HCT116 (cell line): ENCODE measurements around the gene ZSCAN2. TPM values are rescaled to one million over a fixed set of nuclear protein-coding genes. Genes with fewer than 3 reads are reported as not detected.
A peak's percentile ranks its signal among the peaks of the same experiment; 100 is the strongest.

Experiments
- ATAC-seq: fragments of 200-7000 bp; cut with Tn5 transposase; 2 replicates; pipeline ENCODE4 v1.9.1; 2020; ENCODE audit warnings: mild to moderate bottlenecking, moderate library complexity
- BruUV-seq: library from RNA; stranded (reverse); fragments of 400-500 nt; replicated peaks from 2 replicates; lab custom pipeline; 2021; lab: Mats Ljungman, UMichigan
- CTCF ChIA-PET: fragments of 300-600 bp; sonication (Branson Sonifier 250); formaldehyde crosslinking; loops from one replicate; lab custom pipeline; 2021; ENCODE audit warnings: antibody characterized with exemption; lab: Charles Lee
- POLR2A ChIA-PET: fragments of 300-600, 350-600 bp; sonication (Branson Sonifier 250); formaldehyde crosslinking; loops from one replicate; lab custom pipeline; 2021; ENCODE audit warnings: antibody characterized with exemption; lab: Charles Lee
- RAD21 ChIA-PET, 2 experiments: fragments of 300-600 bp; sonication (Branson Sonifier 250); formaldehyde crosslinking; loops; one replicate each; lab custom pipeline; 2023; ENCODE audit warnings: low total read pairs in 2 of 2; ENCODE audit not compliant: uncharacterized antibody in 2 of 2, unreplicated experiment in 2 of 2, low non-redundant PET in 1 of 2; lab: Charles Lee
- DNase-seq: peaks from one replicate; pipeline ENCODE4 v3.0.0-alpha.2; 2010; ENCODE audit warnings: low read depth, low spot score
- H2AFZ ChIP-seq: fragments of 200-600 bp; shearing (Covaris generic), sonication (generic); 2 replicates; pipeline ENCODE4 v1.6.1; 2017; ENCODE audit warnings: low read depth, mixed run types, mixed read lengths, antibody characterized with exemption, low read length; ENCODE audit not compliant: poor library complexity, severe bottlenecking
- H3K27ac ChIP-seq: 2 replicates; pipeline ENCODE4 v1.5.1; 2012; ENCODE audit warnings: low read depth, low read length
- H3K27me3 ChIP-seq: fragments of 200-600 bp; sonication (generic); 2 replicates; pipeline ENCODE4 v1.6.1; 2016; ENCODE audit warnings: mixed run types, low read length, mixed read lengths; ENCODE audit not compliant: insufficient read depth
- H3K36me3 ChIP-seq, 2 experiments: fragments of 200-500 bp in 1 of 2; fragments of 200-600 bp in 1 of 2; sonication (Bioruptor generic) in 1 of 2; sonication (generic) in 1 of 2; 2 replicates each; pipeline versions ENCODE4 v1.5.1 to v1.6.1; 2014 to 2016; ENCODE audit warnings: low read length in 2 of 2, inconsistent platforms in 1 of 2, mixed read lengths in 1 of 2, mixed run types in 1 of 2; ENCODE audit not compliant: insufficient read depth in 2 of 2, control insufficient read depth in 1 of 2
- H3K4me1 ChIP-seq, 2 experiments: fragments of 200-600 bp in 1 of 2; sonication (generic) in 1 of 2; 2 replicates each; pipeline versions ENCODE4 v1.5.1 to v1.6.1; 2012 to 2017; ENCODE audit warnings: low read length in 2 of 2, inconsistent platforms in 1 of 2, mild to moderate bottlenecking in 1 of 2, mixed read lengths in 1 of 2, mixed run types in 1 of 2, moderate library complexity in 1 of 2; ENCODE audit not compliant: insufficient read depth in 2 of 2, control insufficient read depth in 1 of 2
- H3K4me2 ChIP-seq: fragments of 200-600 bp; sonication (generic); 2 replicates; pipeline ENCODE4 v1.6.1; 2017; ENCODE audit warnings: mixed run types, low read length, mixed read lengths
- H3K4me3 ChIP-seq, 2 experiments: fragments of 200-600 bp in 1 of 2; sonication (generic) in 1 of 2; replicated peaks in 1 of 2; 2 replicates each; pipeline ENCODE4 v1.5.1; 2011 to 2016; ENCODE audit warnings: low read length in 2 of 2, control low read depth in 1 of 2, low read depth in 1 of 2, mild to moderate bottlenecking in 1 of 2, mixed read lengths in 1 of 2, mixed run types in 1 of 2
- H3K79me2 ChIP-seq: fragments of 200-600 bp; sonication (generic); 2 replicates; pipeline ENCODE4 v1.6.1; 2017; ENCODE audit warnings: mild to moderate bottlenecking, mixed run types, low read length, moderate library complexity, mixed read lengths; ENCODE audit not compliant: insufficient read depth
- H3K9ac ChIP-seq: fragments of 200-600 bp; sonication (generic); 2 replicates; pipeline ENCODE4 v1.6.1; 2016; ENCODE audit warnings: low read length, mixed read lengths
- H3K9me2 ChIP-seq: fragments of 200-600 bp; sonication (generic), shearing (Covaris generic); 2 replicates; pipeline ENCODE4 v1.6.1; 2017; ENCODE audit warnings: mixed run types, mild to moderate bottlenecking, moderate library complexity; ENCODE audit not compliant: insufficient read depth
- H3K9me3 ChIP-seq, 2 experiments: fragments of 200-500 bp in 1 of 2; fragments of 200-600 bp in 1 of 2; sonication (Bioruptor generic) in 1 of 2; sonication (generic) in 1 of 2; 2 replicates each; pipeline ENCODE4 v1.6.1; 2014 to 2017; ENCODE audit warnings: low read length in 2 of 2, mixed read lengths in 2 of 2, inconsistent platforms in 1 of 2, low read depth in 1 of 2, mild to moderate bottlenecking in 1 of 2, mixed run types in 1 of 2, moderate library complexity in 1 of 2; ENCODE audit not compliant: control insufficient read depth in 1 of 2, insufficient read depth in 1 of 2
- H4K20me1 ChIP-seq: fragments of 200-600 bp; sonication (generic), shearing (Covaris generic); 2 replicates; pipeline ENCODE4 v1.6.1; 2017; ENCODE audit warnings: mixed run types, mild to moderate bottlenecking, moderate library complexity; ENCODE audit not compliant: insufficient read depth
- CEBPB ChIP-seq: IDR thresholded peaks from 2 replicates; pipeline ENCODE4 v1.6.1; 2012; ENCODE audit warnings: low read depth
- ELF1 ChIP-seq: IDR thresholded peaks from 2 replicates; pipeline ENCODE4 v1.6.1; 2012; ENCODE audit warnings: low read depth, borderline replicate concordance
- POLR2AphosphoS5 ChIP-seq: IDR thresholded peaks from 2 replicates; pipeline ENCODE4 v1.6.1; 2011; ENCODE audit warnings: mild to moderate bottlenecking, low read depth, low read length, moderate library complexity
- SP1 ChIP-seq: IDR thresholded peaks from 2 replicates; pipeline ENCODE4 v1.6.1; 2012; ENCODE audit warnings: low read depth
- TCF7L2 ChIP-seq: IDR thresholded peaks from 2 replicates; pipeline ENCODE4 v1.7.0; 2011; ENCODE audit warnings: borderline replicate concordance, inconsistent platforms; ENCODE audit not compliant: insufficient read depth, insufficient read length; ENCODE audit errors: extremely low read depth
- ZFX ChIP-seq: fragments of 450-650 bp; IDR thresholded peaks from 2 replicates; pipeline ENCODE4 v1.6.1; 2017
- intact Hi-C: fragments of 100-400 bp; cut with micrococcal nuclease; formaldehyde crosslinking; loops from 2 replicates; pipeline ENCODE4 v1.10.0; 2022
- total RNA-seq: library from RNA; stranded (reverse); gene quantifications from one replicate; pipeline ENCODE4 v1.2.1, GENCODE V29; 2021; ENCODE audit not compliant: unreplicated experiment
- TF ChIP-seq, protein P1 (sequence below): IDR thresholded peaks from 2 replicates; pipeline ENCODE4 v1.6.1; 2012
- TF ChIP-seq, protein P2 (sequence below), 3 experiments: fragments of 200-600 bp in 1 of 3; sonication (generic) in 1 of 3; IDR thresholded peaks in 2 of 3; conservative IDR thresholded peaks in 1 of 3; 2 replicates each; pipeline ENCODE4 v1.5.1; 2012 to 2017; ENCODE audit warnings: low read depth in 2 of 3, low read length in 2 of 3, antibody characterized with exemption in 1 of 3, borderline replicate concordance in 1 of 3, control low read depth in 1 of 3, mild to moderate bottlenecking in 1 of 3, mixed read lengths in 1 of 3, mixed run types in 1 of 3, moderate library complexity in 1 of 3; ENCODE audit not compliant: insufficient read depth in 1 of 3

Gene ZSCAN2
- total RNA-seq, 1 experiment from 2014 or later = 15.5 TPM

DNA sequence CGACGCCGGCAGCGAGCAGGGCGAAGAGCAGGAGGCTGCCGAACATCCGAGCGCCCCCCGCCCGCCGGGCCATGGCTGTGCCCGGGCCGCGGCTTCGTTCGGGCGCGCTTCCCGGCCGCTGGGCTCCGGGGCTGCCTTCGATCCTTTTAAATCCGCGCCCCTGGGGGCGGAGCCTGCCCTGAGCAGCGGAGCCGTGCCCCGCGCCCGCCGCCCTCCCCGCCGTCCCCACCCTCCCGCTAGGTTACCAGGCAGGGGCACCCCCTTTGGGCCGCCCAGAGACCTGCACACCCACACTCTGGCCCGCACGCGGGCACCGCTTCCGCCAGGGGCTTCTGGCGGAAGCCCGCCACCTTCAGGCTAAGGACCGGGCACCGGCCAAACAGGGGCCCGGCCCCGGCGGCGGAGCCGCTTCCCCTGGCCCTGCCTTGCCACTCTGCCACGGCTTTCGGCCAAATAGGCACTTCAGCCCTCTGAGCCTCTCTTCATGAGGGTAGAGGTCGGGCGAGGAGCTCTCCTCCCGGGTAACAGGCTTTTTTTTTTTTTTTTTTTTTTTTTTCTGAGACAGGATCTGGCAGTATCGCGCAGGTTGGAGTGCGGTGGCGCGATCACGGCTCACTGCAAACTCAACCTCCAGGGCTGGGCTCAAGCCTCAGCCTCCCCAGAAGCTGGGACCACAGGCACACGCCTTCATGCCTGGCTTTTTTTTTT is 57.4 kb downstream of the ZSCAN2 start, which contains the start of gene NMB:
Gene NMB (minus strand): TSS at position 120 of the 708 bp plus-strand sequence. CDS start 47 bp downstream, at position 73.
- ChIA-PET RAD21 (no interaction called here), CTCF (no interaction called here)
- no peak within 1 kb of the TSS for H2AFZ ChIP-seq

More for the DNA sequence above, 57.4 kb downstream of the ZSCAN2 start, which contains the start of gene NMB:
- H4K20me1 ChIP-seq = no peaks in the 10 kb centered on the region
- H3K9me2 ChIP-seq = no peaks in the 10 kb centered on the region
- H3K4me1 ChIP-seq = peaks cover 14 to 33% of the 10 kb centered on the region in 2 experiments
- H3K27me3 ChIP-seq = no peaks in the 10 kb centered on the region
- peak; percentile 50 for ATAC-seq
- peaks cover 9% of the 10 kb centered on the region for H3K79me2 ChIP-seq
- H3K9me3 ChIP-seq = no peaks in the 10 kb centered on the region
- intact Hi-C loops = loop anchor here (10.0 kb wide), 1 partner anchor 117 kb away; no protein-coding TSS in a partner anchor
- POLR2A ChIA-PET = no interaction called here
- H3K36me3 ChIP-seq = no peaks in the 10 kb centered on the region
- peak; percentile 8; the same call in 1 of the 2 replicates for TF ChIP-seq ZFX
- no peak for TF ChIP-seq CEBPB
- TF ChIP-seq ELF1 = no peak
- TF ChIP-seq SP1 = no peak
- TF ChIP-seq, protein P1, sequence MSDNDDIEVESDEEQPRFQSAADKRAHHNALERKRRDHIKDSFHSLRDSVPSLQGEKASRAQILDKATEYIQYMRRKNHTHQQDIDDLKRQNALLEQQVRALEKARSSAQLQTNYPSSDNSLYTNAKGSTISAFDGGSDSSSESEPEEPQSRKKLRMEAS = peak; percentile 52
- no peak for TF ChIP-seq TCF7L2
- TF ChIP-seq, protein P2, sequence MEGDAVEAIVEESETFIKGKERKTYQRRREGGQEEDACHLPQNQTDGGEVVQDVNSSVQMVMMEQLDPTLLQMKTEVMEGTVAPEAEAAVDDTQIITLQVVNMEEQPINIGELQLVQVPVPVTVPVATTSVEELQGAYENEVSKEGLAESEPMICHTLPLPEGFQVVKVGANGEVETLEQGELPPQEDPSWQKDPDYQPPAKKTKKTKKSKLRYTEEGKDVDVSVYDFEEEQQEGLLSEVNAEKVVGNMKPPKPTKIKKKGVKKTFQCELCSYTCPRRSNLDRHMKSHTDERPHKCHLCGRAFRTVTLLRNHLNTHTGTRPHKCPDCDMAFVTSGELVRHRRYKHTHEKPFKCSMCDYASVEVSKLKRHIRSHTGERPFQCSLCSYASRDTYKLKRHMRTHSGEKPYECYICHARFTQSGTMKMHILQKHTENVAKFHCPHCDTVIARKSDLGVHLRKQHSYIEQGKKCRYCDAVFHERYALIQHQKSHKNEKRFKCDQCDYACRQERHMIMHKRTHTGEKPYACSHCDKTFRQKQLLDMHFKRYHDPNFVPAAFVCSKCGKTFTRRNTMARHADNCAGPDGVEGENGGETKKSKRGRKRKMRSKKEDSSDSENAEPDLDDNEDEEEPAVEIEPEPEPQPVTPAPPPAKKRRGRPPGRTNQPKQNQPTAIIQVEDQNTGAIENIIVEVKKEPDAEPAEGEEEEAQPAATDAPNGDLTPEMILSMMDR (IDR thresholded peaks at IDR 0.05 in 2 of 3, conservative IDR thresholded peaks at IDR 0.05 in 1 of 3; ENCODE audit: borderline replicate concordance in 1 of 3, insufficient read depth in 1 of 3, low read depth in 2 of 3, low read length in 2 of 3) = peak; percentile 14 to 30 (median 22); a peak in 3 of 6 replicates
- TF ChIP-seq POLR2AphosphoS5 = peak; percentile 44
- peak within 1 kb of the TSS; percentile 59 for H3K9ac ChIP-seq
- no TSS peak for BruUV-seq
- peak within 1 kb of the TSS; percentile 58 for H3K27ac ChIP-seq
- DNase-seq = peak; percentile 24
- peak within 1 kb of the TSS; percentile 31 to 56 for H3K4me3 ChIP-seq
- peak within 1 kb of the TSS; percentile 75 for H3K4me2 ChIP-seq
